Body of pancreas (tissue), 4 donors: ENCODE results near the gene RHD. TPM values are rescaled to one million over a fixed set of nuclear protein-coding genes. Genes with fewer than 3 reads are reported as not detected.
"Not testable (repeated sequence)": the region's sequence is repeated elsewhere in the genome, so short reads cannot be mapped to it uniquely, and the experiment has no call there.

Experiments
- ATAC-seq: fragments of 150-250 bp; one replicate; pipeline ENCODE4 v1.9.1; 2016
- DNase-seq, 4 donors: peaks; one replicate each; pipeline ENCODE4 v3.0.0-alpha.2; 2019
- H3K27ac ChIP-seq, 4 donors: fragments of 200-600 bp; sonication (generic); 1 replicate in 3 of 4; 2 replicates in 1 of 4; pipeline versions ENCODE4 v1.5.1 to v1.6.1; 2016 to 2019; ENCODE audit warnings: mild to moderate bottlenecking in 1 of 4, mixed read lengths in 1 of 4, moderate library complexity in 1 of 4
- H3K27me3 ChIP-seq, 2 donors: fragments of 200-600 bp; sonication (generic); one replicate each; pipeline ENCODE4 v1.6.0; 2016; ENCODE audit warnings: mild to moderate bottlenecking in 1 of 2
- H3K36me3 ChIP-seq, 2 donors: fragments of 200-600 bp; sonication (generic); replicated peaks in 1 of 2; 2 replicates each; pipeline ENCODE4 v1.5.1; 2016; ENCODE audit warnings: low read depth in 2 of 2; ENCODE audit not compliant: insufficient read depth in 1 of 2
- H3K4me1 ChIP-seq: fragments of 200-600 bp; sonication (generic); one replicate; pipeline ENCODE4 v1.6.0; 2016
- H3K4me3 ChIP-seq, 2 donors: fragments of 200-600 bp; sonication (generic); 1 replicate in 1 of 2; 2 replicates in 1 of 2; pipeline ENCODE4 v1.5.1; 2016 to 2019
- H3K9me3 ChIP-seq, 3 donors: fragments of 200-600 bp; sonication (generic); 1 replicate in 2 of 3; 2 replicates in 1 of 3; pipeline ENCODE4 v1.5.1; 2016
- POLR2A ChIP-seq, 3 donors: fragments of 450-650 bp; IDR thresholded peaks; one replicate each; pipeline ENCODE4 v1.6.1; 2016; ENCODE audit warnings: antibody characterized with exemption in 3 of 3, mild to moderate bottlenecking in 2 of 3
- WGBS, 2 donors: methylation state at CpG; one replicate each; pipeline ENCODE4 v1.1.5; 2017; 5-methylcytosine and 5-hydroxymethylcytosine counted together
- intact Hi-C: fragments of 100-400 bp; cut with DNase I; formaldehyde crosslinking; loops from one replicate; pipeline ENCODE4 v1.15.1; 2023
- total RNA-seq, 2 donors: library from RNA; depleted of rRNA; stranded (reverse); fragments of >200 nt; gene quantifications; one replicate each; pipeline ENCODE4 v1.1.0, GENCODE V29; 2016

RHD gene
- total RNA-seq, 2 donors from 2014 or later, result not detected

DNA sequence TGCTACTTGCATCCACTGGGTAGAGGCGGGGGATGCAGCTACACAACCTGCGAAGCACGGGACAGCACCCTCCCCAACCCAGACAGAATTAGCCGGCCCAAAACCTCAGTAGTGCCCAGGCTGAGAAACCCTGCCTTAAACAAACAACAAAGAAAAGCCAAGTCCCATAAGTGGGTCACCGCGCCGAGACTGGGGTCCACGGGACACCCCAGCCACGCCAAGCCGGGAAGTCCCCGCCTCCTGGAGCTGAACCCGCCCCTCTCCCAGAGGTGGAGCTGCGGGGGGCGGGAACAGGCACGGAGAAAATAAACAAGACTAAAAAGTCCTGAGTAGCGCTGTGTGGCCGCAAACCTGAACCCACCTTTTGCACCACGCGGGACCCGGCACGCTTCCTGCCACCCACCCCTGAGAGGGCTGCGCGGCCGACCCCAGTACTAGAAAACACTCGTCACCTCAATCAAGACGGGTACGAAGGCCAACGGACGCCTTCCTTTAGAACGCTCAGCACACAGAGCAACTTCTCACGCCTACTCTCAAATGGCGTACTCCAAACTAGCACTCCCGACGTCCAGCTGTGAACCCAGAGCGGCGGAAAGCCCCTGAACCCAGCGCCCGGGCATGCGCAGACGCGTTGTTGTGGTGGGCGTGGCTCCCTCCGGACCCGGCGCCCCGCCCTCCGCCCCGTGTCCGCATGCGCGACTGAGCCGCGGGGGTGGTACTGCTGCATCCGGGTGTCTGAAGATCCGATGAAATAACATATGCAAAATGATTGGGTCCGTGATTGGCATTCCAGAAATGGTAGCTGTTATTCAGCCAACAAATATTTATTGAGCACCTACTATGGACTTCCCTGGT lies 4.8 kb upstream of the RHD start:
- H3K4me1 ChIP-seq, H3K9me3 ChIP-seq, H3K36me3 ChIP-seq, intact Hi-C loops, H3K27me3 ChIP-seq: not testable (repeated sequence)
- TF ChIP-seq POLR2A (IDR thresholded peaks at IDR 0.05), result peak in 2 of 3 donors; percentile 49 to 60
- DNase-seq, result peak; percentile 75 to 89 (median 88)
- peak; percentile 98 for ATAC-seq
- 1% methylated on average over 13 to 37 of the region's 56 CpGs for WGBS, 2 donors
- H3K27ac ChIP-seq, result peak overlapping the region in 3 of 4 donors; percentile 75 to 93 (median 85)
- peak overlapping the region in 1 of 2 donors; percentile 70 for H3K4me3 ChIP-seq

DNA sequence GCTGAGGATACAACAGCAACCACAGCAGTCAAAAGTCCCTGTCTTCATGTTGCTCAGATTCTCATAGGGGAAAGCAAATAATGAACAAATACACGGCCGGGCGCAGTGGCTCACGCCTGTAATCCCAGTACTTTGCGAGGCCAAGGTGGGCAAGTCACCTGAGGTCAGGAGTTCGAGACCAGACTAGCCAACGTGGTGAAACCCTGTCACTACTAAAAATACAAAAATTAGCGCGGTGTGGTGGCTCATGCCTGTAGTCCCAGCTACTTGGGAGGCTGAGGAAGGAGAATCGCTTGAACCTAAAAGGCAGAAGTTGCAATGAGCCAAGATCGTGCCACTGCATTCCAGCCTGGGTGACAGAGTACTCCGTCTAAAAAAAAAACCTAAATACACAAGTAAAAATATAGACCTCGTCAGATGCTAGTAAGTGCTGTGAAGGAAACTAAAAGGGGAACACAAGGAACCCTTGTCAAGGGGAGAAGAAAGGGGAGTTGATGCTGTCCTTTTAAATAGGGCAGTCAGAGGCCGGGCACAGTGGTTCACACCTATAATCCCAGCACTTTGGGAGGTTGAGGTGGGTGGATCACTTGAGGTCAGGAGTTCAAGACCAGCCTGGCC lies 4.1 kb upstream of the RHD start:
- H3K9me3 ChIP-seq, H3K36me3 ChIP-seq, H3K4me3 ChIP-seq, DNase-seq, intact Hi-C loops, ATAC-seq, H3K27me3 ChIP-seq, H3K4me1 ChIP-seq: not testable (repeated sequence)
- H3K27ac ChIP-seq, result peak overlapping the region in 2 of 4 donors; percentile 85 to 93
- 35 to 36% methylated on average over 12 to 14 of the region's 14 CpGs for WGBS, 2 donors

DNA sequence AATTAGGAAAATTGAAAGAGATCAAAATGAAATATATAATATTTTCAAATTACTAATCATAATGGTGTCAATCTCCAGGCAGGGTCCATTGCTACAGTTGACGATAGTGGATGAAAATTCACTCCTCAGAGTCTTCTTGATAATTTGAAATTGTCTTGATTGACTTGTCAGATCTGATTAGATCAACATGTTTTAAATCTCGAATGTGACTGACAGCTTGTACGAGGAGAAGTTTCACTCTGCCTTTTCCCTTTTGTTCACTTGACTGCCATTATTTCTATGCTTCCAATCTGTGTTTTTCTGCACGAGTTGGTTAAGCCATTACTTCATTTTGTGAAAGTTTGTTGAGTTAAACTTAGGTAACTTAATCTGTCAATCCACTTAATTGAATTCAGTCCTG lies 3.3 kb downstream of the RHD start:
- ATAC-seq, H3K36me3 ChIP-seq, H3K9me3 ChIP-seq, DNase-seq, H3K4me3 ChIP-seq, H3K27ac ChIP-seq, H3K4me1 ChIP-seq, H3K27me3 ChIP-seq, intact Hi-C loops: not testable (repeated sequence)
- 45 to 50% methylated on average over 4 of the region's 4 CpGs for whole genome bisulfite sequencing, 2 donors

DNA sequence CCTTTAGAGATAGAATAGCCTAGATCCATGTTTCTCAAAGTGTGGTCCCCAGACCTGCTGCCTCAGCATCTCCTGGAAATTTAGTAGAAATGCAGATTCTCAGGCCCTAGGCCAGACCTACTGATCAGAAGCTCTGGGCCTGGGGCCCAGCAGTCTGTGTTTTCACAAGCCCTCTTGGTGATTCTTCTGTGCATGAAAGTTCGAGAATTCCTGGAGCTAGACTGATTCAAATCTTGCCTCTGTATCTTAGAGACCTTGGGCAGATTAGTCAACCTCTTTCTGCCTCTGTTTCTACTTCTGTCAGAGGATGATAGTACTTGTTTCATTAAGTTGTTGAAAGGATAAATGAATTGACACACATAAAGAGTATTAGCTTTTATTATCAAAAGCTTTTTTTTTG lies 5.0 kb downstream of the RHD start:
- H3K9me3 ChIP-seq, H3K27ac ChIP-seq, H3K4me3 ChIP-seq, intact Hi-C loops, H3K4me1 ChIP-seq, H3K27me3 ChIP-seq, H3K36me3 ChIP-seq, DNase-seq, ATAC-seq: not testable (repeated sequence)
- 67% methylated on average over 1 of the region's 1 CpG; no CpG with 5 or more reads in 1 of the 2 donors for WGBS, 2 donors

DNA sequence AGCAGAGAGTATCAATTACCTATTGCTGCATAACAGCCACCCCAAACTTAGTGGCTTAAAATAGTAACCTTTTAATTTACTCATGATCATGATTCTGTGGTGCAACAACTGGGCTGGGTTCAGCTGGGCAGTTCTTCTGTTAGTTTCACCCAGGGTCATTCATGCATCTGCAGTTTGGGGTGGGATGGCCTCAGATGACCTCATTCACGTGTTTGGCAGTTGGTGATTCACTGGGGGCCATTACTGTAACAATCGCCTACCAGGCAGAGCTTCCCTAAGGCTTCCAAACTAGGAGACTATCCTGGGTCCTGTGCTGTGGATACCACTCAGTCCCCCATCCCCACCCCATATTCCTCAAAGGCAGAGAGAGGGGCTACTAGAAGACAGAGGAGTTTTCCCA lies 6.0 kb downstream of the RHD start:
- H3K4me3 ChIP-seq, H3K27me3 ChIP-seq, ATAC-seq, H3K4me1 ChIP-seq, intact Hi-C loops, DNase-seq, H3K27ac ChIP-seq, H3K36me3 ChIP-seq, H3K9me3 ChIP-seq: not testable (repeated sequence)
- 52 to 58% methylated on average over 2 of the region's 2 CpGs for WGBS, 2 donors

DNA sequence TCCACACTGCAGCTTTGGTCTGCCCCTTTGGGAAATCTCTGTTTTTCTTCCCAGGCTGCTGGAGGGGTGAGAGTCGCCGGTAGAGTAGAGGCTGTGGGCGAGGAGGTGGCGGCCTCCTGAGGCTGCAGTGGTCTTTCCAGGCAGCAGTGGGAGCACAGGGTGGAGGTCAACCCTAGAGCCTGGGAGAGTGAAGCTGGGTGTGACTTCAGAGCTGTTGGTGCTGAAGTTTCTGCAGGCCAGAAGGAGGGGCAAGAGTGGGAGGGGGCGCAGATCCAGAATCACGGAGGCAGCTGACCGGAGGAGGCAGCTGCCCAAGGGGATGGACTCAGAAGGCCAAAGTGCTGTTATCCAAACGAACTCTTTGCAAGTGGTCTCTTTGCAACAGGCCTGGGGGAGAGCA lies 6.5 kb downstream of the RHD start:
- intact Hi-C loops, H3K9me3 ChIP-seq, ATAC-seq, DNase-seq, H3K27me3 ChIP-seq, H3K27ac ChIP-seq, H3K36me3 ChIP-seq, H3K4me1 ChIP-seq, H3K4me3 ChIP-seq: not testable (repeated sequence)
- 62 to 75% methylated on average over 2 to 4 of the region's 8 CpGs for WGBS, 2 donors

DNA sequence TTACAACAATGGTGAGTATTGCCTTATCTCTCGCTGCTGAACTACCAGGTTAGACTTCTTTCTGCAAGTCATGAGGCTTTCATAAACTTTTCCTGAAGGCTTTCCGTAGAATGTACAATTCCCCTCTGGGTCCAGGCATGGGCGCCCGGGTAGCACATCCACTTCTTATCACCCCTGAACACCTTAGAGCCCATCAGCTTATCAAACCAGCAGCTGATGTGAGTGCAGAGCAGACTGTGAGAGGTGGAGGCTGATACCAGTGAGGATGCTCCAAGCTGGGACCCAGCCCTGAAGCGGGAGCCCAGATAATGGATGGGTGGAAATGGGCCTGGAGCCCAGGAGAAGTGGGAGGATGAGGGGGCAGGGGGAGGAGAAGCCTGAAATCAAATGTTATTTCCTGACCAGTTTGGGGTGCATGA lies 7.4 kb downstream of the RHD start:
- H3K4me3 ChIP-seq, H3K36me3 ChIP-seq, H3K27ac ChIP-seq, DNase-seq, intact Hi-C loops, H3K9me3 ChIP-seq, ATAC-seq, H3K27me3 ChIP-seq, H3K4me1 ChIP-seq: not testable (repeated sequence)
- 52 to 69% methylated on average over 3 to 4 of the region's 5 CpGs for WGBS, 2 donors

DNA sequence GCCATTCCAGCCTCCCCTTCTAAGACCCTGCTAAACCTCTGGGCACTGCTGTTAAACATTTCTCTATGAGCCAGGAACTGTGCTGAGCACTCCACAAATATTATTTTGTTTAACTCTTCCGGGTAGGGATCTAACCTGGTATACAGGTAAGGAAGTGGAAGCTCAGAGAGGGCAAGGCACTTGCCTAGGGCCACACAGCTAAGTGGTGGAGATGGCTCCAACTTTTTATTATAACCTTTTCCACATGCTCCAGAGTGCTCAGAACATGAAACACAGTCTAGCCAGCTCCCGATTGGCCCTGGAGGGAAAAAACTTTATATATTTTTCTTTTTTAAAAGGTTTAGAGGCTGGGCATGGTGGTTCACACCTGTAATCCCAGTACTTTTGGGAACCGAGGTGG lies 13.6 kb downstream of the RHD start:
- not testable (repeated sequence) for ATAC-seq, H3K9me3 ChIP-seq
- intact Hi-C loops, result loop anchor here (5.0 kb wide), 2 partner anchors 116 to 131 kb away; no protein-coding TSS in a partner anchor

DNA sequence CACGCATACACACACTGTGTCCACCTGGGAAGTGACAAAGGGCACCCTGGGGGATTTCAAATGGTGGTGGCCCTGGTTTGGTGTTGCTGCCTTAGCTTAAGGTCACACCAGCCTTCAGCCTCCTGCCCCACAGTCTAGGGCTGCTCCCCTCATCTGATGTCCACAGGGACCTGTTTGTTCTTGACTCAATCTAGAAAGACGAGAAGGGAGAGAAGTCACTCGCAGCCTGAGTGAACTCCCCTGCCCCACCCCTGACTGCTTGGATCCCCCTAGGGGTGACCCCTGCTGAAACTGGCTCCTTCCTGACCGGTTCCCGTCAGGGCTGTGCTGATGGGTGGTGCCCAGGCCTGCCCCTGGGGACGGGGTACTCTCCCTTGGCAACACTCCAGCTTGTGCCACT lies 14.9 kb downstream of the RHD start:
- H3K27me3 ChIP-seq, ATAC-seq, DNase-seq, H3K4me3 ChIP-seq, H3K36me3 ChIP-seq, H3K4me1 ChIP-seq, H3K27ac ChIP-seq, H3K9me3 ChIP-seq: not testable (repeated sequence)
- 77 to 94% methylated on average over 3 to 6 of the region's 6 CpGs for WGBS, 2 donors
- intact Hi-C loops, result loop anchor here (5.0 kb wide), 2 partner anchors 115 to 130 kb away; no protein-coding TSS in a partner anchor

More for the DNA sequence above, 13.6 kb downstream of the RHD start:
- not testable (repeated sequence) for H3K4me3 ChIP-seq, DNase-seq, H3K27ac ChIP-seq, H3K4me1 ChIP-seq, H3K27me3 ChIP-seq, H3K36me3 ChIP-seq
- WGBS, 2 donors, result 57 to 71% methylated on average over 3 of the region's 3 CpGs

DNA sequence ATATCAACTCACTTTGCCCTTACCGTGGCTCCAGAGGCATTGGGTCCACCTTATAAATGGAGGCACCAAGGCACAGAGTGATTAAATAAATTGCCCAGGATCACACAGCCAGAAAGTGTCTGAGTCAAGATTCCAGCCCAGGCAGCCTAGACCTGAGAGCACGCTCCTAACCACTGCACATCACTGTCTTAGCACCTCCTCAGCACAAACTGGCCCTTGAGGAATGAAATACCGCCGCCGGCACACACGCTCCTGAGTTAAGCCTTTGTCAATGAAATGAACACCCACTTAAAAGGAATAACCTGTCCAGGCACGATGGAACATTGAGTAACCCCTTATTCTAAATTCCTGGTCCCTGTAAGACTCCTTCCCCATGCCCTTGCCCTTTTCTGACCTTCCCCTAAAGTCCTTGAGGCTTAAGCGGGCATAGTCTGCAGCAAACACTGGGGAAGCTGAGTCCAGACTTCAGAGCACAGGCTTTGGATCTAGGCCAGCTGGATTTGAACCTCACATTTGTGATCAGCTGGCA lies 16.3 kb downstream of the RHD start:
- not testable (repeated sequence) for H3K36me3 ChIP-seq, H3K27ac ChIP-seq, H3K9me3 ChIP-seq, H3K4me1 ChIP-seq, ATAC-seq, H3K27me3 ChIP-seq, H3K4me3 ChIP-seq, DNase-seq
- intact Hi-C loops, result loop anchor here (5.0 kb wide), 2 partner anchors 114 to 129 kb away; no protein-coding TSS in a partner anchor
- 57 to 72% methylated on average over 2 of the region's 8 CpGs for WGBS, 2 donors
